ENCODE results near the gene UBR4. TPM values are rescaled to one million over a fixed set of nuclear protein-coding genes. Genes with fewer than 3 reads are reported as not detected.

The UBR4 gene
- total RNA-seq, 2 experiments from 2014 or later: 165 to 169 TPM

DNA sequence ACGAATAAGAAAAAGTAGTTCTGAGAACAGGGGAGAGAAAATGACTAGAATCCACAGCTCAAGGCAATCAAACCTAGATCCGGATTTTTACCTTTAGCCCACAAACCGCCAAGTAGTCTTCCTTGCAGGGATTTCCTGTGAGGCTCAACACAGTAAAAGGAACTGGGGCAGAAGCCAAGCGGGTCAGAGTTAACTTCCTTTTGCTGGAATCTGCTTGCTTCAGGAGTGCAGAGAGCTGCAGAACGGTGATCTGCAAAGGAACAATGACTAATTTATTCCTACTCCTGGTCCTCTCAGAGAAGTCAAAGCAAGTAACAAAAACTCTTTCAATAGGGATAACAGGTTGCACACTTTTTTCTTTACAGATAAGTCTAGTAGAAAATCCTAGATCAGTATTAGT lies 53.4 kb downstream of the UBR4 start:
- no peak for DNase-seq
- H3K27ac Mint-ChIP-seq: no peak overlapping the region
- H3K36me3 Mint-ChIP-seq (ENCODE audit: low read depth): peaks cover 68% of the 10 kb centered on the region
- H3K4me1 Mint-ChIP-seq (ENCODE audit: low read depth): peaks cover 8% of the 10 kb centered on the region
- CTCF ChIA-PET: interaction anchor here (0.5 to 0.7 kb wide), 2 partner anchors 19 to 40 kb away, joined by 3 read pairs; no protein-coding TSS in a partner anchor
- H3K9me3 Mint-ChIP-seq: no peaks in the 10 kb centered on the region
- no peaks in the 10 kb centered on the region for H3K27me3 Mint-ChIP-seq (ENCODE audit: low read depth)
- no peak overlapping the region for H3K4me3 Mint-ChIP-seq
- intact Hi-C loops (cut with micrococcal nuclease): loop anchor here (5.0 kb wide), 1 partner anchor 34 kb away; no protein-coding TSS in a partner anchor

DNA sequence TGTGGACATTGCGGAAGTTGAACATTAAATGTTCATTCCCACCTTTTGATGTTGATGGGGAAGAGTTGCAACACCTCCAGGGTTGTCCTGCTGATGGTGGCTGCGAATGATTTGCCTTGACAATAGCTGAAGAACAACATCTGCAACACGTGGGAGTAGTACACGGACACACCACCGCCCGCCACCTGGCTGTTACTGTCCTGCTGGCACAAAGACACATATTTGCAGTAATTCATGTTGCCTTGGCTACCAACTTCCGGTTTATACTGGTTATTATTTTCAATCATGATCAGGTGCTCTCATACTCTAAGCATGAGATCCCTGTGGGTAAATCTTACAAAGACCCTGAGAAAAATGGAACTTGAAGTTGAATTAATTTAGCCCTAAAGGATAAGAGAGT lies 55.2 kb downstream of the UBR4 start:
- intact Hi-C loops (cut with micrococcal nuclease): loop anchor here (5.0 kb wide), 1 partner anchor 33 kb away; no protein-coding TSS in a partner anchor
- Mint-ChIP-seq H3K27ac (no peak overlapping the region), H3K27me3 (ENCODE audit: low read depth) (no peaks in the 10 kb centered on the region), H3K36me3 (ENCODE audit: low read depth) (peaks cover 60% of the 10 kb centered on the region), H3K4me1 (ENCODE audit: low read depth) (peaks cover 8% of the 10 kb centered on the region), H3K4me3 (no peak overlapping the region), H3K9me3 (no peaks in the 10 kb centered on the region)
- no peak for DNase-seq
- CTCF ChIA-PET: interaction anchor here (1.3 kb wide), 1 partner anchor 86 kb away, joined by 4 read pairs; no protein-coding TSS in a partner anchor

DNA sequence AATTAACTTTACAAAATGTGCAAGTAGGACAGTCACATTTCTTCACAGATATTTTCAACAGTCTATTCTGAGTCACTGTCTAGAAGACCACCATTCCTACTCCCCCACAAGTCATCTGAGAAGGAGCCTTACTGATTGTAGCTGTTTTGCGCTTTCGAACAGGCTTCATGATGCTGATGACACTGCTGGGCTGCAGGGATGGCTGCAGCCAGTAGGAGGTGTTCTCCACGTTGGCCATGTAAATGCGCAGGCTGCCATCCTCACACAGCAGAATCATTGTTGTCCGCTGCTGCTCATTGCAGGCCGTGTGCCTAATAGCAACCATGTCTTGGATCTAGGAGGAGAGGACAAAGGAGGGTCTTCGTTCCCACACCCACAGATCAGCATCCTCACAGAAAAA lies 56.9 kb downstream of the UBR4 start:
- Mint-ChIP-seq H3K36me3 (ENCODE audit: low read depth) (peaks cover 67% of the 10 kb centered on the region), H3K27me3 (ENCODE audit: low read depth) (no peaks in the 10 kb centered on the region), H3K4me1 (ENCODE audit: low read depth) (peaks cover 6% of the 10 kb centered on the region), H3K27ac (no peak overlapping the region), H3K9me3 (no peaks in the 10 kb centered on the region), H3K4me3 (no peak overlapping the region)
- CTCF ChIA-PET: interaction anchor here (0.6 to 1.0 kb wide), 3 partner anchors 8 to 84 kb away, joined by 3 to 4 read pairs (median 3); no protein-coding TSS in a partner anchor
- intact Hi-C loops (cut with micrococcal nuclease): no loop called here
- DNase-seq: no peak

DNA sequence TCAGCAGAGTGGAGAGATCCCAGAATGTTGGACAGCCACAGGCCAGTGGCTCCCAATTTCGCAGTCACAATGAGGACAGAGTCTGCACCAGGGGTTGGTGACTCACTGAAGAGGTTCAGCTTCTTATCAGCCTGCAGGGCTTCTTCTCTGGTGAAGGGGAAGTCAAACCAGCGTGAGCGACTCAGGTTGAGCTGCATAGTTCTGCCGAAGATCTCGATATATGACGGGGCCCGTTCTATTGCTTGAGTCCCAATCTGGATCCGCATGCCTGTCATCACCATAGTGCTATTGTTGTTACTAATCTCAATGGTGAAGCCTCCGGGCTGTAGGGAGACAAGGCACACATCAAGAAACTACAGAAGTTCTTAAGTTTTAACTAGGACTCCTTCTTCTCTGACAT lies 58.5 kb downstream of the UBR4 start:
- H3K9me3 Mint-ChIP-seq: no peaks in the 10 kb centered on the region
- no peak overlapping the region for H3K4me3 Mint-ChIP-seq
- H3K27ac Mint-ChIP-seq: no peak overlapping the region
- intact Hi-C loops (cut with micrococcal nuclease): no loop called here
- peaks cover 3% of the 10 kb centered on the region for H3K4me1 Mint-ChIP-seq (ENCODE audit: low read depth)
- no peak for DNase-seq
- H3K27me3 Mint-ChIP-seq (ENCODE audit: low read depth): no peaks in the 10 kb centered on the region
- CTCF ChIA-PET: interaction anchor here (0.5 kb wide), 1 partner anchor 9 kb away, joined by 4 read pairs; no protein-coding TSS in a partner anchor
- peaks cover 68% of the 10 kb centered on the region for H3K36me3 Mint-ChIP-seq (ENCODE audit: low read depth)

DNA sequence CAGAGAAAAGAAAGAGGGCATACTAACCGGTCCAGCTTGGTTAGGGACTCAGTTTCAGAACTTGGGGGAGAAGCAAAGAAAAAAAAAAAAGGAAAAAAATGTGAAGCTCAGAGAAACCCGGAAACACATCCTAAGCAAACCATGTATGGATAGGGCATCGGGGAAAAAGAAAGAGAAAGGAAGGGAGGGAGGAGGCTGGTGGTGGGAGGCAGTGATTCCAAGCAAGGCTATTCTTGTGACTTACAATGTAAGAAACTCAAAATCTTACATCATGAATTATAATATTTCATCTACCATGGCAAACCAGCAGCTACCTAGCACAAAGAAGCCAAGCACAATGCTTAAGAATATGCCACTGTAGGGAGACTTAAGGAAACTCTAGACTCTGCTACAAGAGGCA lies 60.3 kb downstream of the UBR4 start:
- Mint-ChIP-seq H3K4me3 (no peak overlapping the region), H3K36me3 (ENCODE audit: low read depth) (peaks cover 65% of the 10 kb centered on the region), H3K9me3 (no peaks in the 10 kb centered on the region), H3K27me3 (ENCODE audit: low read depth) (no peaks in the 10 kb centered on the region), H3K27ac (no peak overlapping the region), H3K4me1 (ENCODE audit: low read depth) (no peaks in the 10 kb centered on the region)
- no peak for DNase-seq
- CTCF ChIA-PET: interaction anchor here (0.8 kb wide), 2 partner anchors 45 to 91 kb away, joined by 3 read pairs; no protein-coding TSS in a partner anchor
- intact Hi-C loops (cut with micrococcal nuclease): no loop called here

DNA sequence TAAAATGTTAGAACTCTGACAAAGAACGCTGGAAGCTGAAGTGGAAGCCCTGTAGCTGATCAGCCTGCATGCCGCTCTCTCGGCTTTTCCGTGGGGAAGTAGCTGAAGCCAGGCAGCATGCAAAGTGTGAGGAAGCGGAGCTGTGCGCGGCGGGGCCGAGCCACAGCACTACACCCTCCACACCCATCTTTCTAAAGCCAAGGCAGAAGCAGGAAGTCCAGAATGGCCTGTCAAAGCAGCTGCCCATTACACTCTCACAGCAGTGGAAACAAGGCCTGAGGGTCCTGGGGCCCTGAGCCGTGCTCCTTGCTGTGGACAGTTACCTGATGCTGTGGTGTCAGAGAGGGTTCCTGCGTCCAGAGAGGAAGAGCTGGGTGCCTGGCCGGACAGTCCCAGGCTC lies 69.6 kb downstream of the UBR4 start:
- Mint-ChIP-seq H3K4me3 (no peak overlapping the region), H3K27ac (no peak overlapping the region), H3K4me1 (ENCODE audit: low read depth) (no peaks in the 10 kb centered on the region), H3K27me3 (ENCODE audit: low read depth) (no peaks in the 10 kb centered on the region), H3K9me3 (no peaks in the 10 kb centered on the region), H3K36me3 (ENCODE audit: low read depth) (peaks cover 71% of the 10 kb centered on the region)
- CTCF ChIA-PET: interaction anchor here (1.1 kb wide), 1 partner anchor 16 kb away, joined by 3 read pairs; no protein-coding TSS in a partner anchor
- DNase-seq: no peak
- intact Hi-C loops (cut with micrococcal nuclease): no loop called here

DNA sequence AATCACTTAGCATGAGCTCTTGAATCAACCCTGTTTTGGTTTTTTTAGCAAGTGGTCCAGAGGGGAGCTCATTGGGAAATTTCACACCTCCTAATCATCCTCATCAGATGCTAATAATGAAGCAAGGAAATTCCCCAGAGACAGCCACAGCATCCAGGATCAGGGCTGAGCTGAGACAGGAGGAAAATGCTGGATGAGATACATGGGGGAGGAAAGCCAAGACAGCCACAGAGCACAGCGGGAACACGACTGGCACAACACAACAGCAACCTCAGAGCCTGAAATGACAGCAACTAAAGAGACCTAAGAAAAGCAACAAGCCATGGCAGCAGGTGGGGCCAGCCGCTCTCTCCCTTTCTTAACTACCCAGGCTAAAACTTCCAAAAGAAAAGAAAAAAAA lies 70.4 kb downstream of the UBR4 start:
- H3K9me3 Mint-ChIP-seq: no peaks in the 10 kb centered on the region
- no peaks in the 10 kb centered on the region for H3K4me1 Mint-ChIP-seq (ENCODE audit: low read depth)
- peaks cover 73% of the 10 kb centered on the region for H3K36me3 Mint-ChIP-seq (ENCODE audit: low read depth)

DNA sequence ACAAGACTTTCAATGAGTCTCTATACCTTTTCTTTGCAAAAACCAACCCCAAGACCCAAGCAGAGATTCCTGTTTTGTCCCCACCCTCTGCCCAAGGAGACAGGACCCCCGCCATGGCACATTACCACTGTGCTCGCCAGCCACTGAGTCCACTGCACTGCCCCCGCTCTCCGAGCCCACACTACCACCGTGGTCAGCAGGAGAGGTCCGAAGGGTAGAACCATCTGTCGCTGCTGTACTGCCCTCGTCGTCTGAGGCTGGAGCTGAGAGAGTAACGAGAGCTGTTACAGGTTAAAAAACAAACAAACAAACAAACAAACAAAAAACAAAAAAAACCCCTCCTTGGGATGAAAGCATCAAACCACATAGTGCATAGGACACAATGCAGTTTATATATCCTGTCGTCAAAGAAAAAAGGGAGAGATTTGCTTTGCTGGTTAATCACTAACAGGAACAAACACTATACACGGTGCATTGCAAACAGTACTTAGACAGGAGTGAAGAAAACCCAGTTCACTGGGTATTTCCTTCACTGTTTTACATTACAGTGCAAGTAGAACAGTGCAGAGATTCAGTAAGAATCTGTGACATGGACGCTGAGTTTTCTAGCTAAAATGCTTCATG lies 71.0 kb downstream of the UBR4 start:
- Mint-ChIP-seq H3K4me3 (no peak overlapping the region), H3K36me3 (ENCODE audit: low read depth) (peaks cover 73% of the 10 kb centered on the region), H3K27ac (peak overlapping the region; percentile 25), H3K4me1 (ENCODE audit: low read depth) (no peaks in the 10 kb centered on the region), H3K9me3 (no peaks in the 10 kb centered on the region), H3K27me3 (ENCODE audit: low read depth) (no peaks in the 10 kb centered on the region)
- CTCF ChIA-PET: interaction anchor here (0.7 to 1.4 kb wide), 2 partner anchors 25 to 102 kb away, joined by 3 read pairs; no protein-coding TSS in a partner anchor
- DNase-seq: no peak
- intact Hi-C loops (cut with micrococcal nuclease): no loop called here

More for the DNA sequence above, 70.4 kb downstream of the UBR4 start:
- H3K27ac Mint-ChIP-seq: peak overlapping the region; percentile 25
- H3K27me3 Mint-ChIP-seq (ENCODE audit: low read depth): no peaks in the 10 kb centered on the region
- intact Hi-C loops (cut with micrococcal nuclease): no loop called here
- CTCF ChIA-PET: interaction anchor here (1.4 kb wide), 1 partner anchor 102 kb away, joined by 3 read pairs; no protein-coding TSS in a partner anchor
- DNase-seq: no peak
- no peak overlapping the region for H3K4me3 Mint-ChIP-seq

DNA sequence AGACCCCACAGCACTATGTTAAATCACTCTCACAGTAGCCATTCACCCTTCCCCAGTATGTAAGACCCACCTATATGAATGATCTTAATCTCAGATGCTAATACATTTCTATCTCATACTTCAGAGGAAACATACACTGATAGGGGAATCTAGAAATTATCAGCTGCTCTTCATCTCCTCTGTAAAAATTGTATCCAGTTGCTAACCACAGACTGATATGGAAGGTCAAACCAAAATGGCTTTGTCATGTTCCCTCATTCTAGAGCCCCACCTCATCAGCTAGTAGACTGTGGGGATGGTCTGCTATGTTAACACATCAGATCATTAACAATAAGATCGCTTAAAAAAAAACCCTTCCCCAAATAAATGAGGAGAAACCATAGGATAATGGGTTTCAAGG lies 71.7 kb downstream of the UBR4 start:
- no peak for DNase-seq
- no peaks in the 10 kb centered on the region for H3K27me3 Mint-ChIP-seq (ENCODE audit: low read depth)
- CTCF ChIA-PET: interaction anchor here (0.7 to 0.8 kb wide), 2 partner anchors 18 to 24 kb away, joined by 3 read pairs; no protein-coding TSS in a partner anchor
- no peak overlapping the region for H3K4me3 Mint-ChIP-seq
- intact Hi-C loops (cut with micrococcal nuclease): no loop called here
- no peaks in the 10 kb centered on the region for H3K4me1 Mint-ChIP-seq (ENCODE audit: low read depth)
- H3K27ac Mint-ChIP-seq: no peak overlapping the region
- H3K36me3 Mint-ChIP-seq (ENCODE audit: low read depth): peaks cover 73% of the 10 kb centered on the region
- peaks cover under 1% of the 10 kb centered on the region for H3K9me3 Mint-ChIP-seq

DNA sequence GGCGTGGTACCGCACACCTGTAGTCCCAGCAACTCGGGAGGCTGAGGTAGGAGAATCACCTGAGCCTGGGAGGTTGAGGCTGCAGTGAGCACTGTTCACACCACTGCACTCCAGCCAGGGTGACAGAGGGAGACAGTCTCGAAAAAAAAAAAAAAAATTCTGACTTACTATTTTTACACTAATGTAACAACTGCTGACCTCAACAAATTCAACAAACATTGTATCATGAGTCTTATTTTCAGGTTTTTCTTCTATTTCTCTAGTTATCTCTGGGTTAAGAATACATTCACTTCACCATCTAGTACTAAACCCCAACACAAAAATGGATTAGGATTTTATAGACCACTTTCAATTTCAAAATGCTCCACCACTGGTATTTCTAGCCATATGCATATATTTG lies 72.9 kb downstream of the UBR4 start:
- no peak for DNase-seq
- intact Hi-C loops (cut with micrococcal nuclease): no loop called here
- H3K36me3 Mint-ChIP-seq (ENCODE audit: low read depth): peaks cover 75% of the 10 kb centered on the region
- CTCF ChIA-PET: no interaction called here
- no peak overlapping the region for H3K4me3 Mint-ChIP-seq
- H3K9me3 Mint-ChIP-seq: peaks cover 2% of the 10 kb centered on the region
- no peaks in the 10 kb centered on the region for H3K4me1 Mint-ChIP-seq (ENCODE audit: low read depth)
- H3K27ac Mint-ChIP-seq: no peak overlapping the region
- H3K27me3 Mint-ChIP-seq (ENCODE audit: low read depth): no peaks in the 10 kb centered on the region

DNA sequence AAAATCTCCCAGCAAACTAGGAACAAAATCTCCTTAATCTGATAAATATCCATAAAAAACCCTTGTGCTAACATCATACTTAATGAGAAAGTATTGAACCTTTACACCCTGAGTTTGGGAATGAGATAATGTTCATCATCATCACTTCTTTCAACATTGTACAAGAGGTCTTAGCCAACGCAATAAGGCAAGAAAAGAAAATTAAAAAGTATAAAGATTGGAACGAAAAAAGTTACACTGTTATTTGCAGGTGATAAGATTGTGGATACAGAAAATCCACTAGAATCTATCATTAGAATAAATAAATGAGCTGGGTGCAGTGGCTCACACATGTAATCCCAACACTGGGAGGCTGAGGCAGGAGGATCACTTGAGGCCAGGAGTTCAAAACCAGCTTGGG lies 76.7 kb downstream of the UBR4 start:
- Mint-ChIP-seq H3K4me3 (no peak overlapping the region), H3K27ac (no peak overlapping the region), H3K27me3 (ENCODE audit: low read depth) (no peaks in the 10 kb centered on the region), H3K4me1 (ENCODE audit: low read depth) (no peaks in the 10 kb centered on the region), H3K36me3 (ENCODE audit: low read depth) (peaks cover 71% of the 10 kb centered on the region), H3K9me3 (peaks cover 2% of the 10 kb centered on the region)
- intact Hi-C loops (cut with micrococcal nuclease): no loop called here
- CTCF ChIA-PET: interaction anchor here (0.6 to 1.1 kb wide), 4 partner anchors 36 to 263 kb away, joined by 3 to 4 read pairs (median 3); no protein-coding TSS in a partner anchor
- no peak for DNase-seq

DNA sequence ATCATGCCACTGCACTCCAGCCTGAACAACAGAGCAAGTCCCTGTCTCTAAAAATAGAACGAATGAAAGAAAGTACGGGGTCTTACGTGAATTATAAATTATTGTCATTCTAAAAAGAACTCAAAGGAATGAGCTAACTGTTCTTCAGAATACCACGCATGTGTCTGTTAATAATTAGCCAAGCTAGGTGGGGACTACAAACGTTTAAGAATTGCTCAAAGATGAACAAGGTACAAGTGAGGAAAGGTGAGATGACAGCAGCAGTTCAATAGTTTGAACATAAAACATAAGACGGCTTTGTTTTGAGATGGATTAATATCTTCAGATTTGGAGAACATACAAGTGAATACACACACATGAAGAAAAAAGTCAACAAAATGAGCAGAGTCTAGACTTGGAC lies 79.6 kb downstream of the UBR4 start:
- Mint-ChIP-seq H3K27me3 (ENCODE audit: low read depth) (no peaks in the 10 kb centered on the region), H3K36me3 (ENCODE audit: low read depth) (peaks cover 61% of the 10 kb centered on the region), H3K4me1 (ENCODE audit: low read depth) (peaks cover 11% of the 10 kb centered on the region), H3K27ac (no peak overlapping the region), H3K9me3 (peaks cover 2% of the 10 kb centered on the region), H3K4me3 (no peak overlapping the region)
- no peak for DNase-seq
- CTCF ChIA-PET: interaction anchor here (1.1 to 1.6 kb wide), 3 partner anchors 14 to 217 kb away, joined by 3 to 5 read pairs (median 3); no protein-coding TSS in a partner anchor
- intact Hi-C loops (cut with micrococcal nuclease): no loop called here
